Stomach (tissue), 9 donors: ENCODE measurements around the gene TBPL1. TPM values are rescaled to one million over a fixed set of nuclear protein-coding genes. Genes with fewer than 3 reads are reported as not detected.

Source experiments
- DNase-seq, 2 donors: peaks; one replicate each; pipeline versions ENCODE4 v3.0.0 to v3.0.0-alpha.2; 2013 to 2019
- H3K27ac ChIP-seq, 5 donors: fragments of 200-600 bp in 4 of 5; sonication (generic) in 4 of 5; one replicate each; pipeline ENCODE4 v1.5.1; 2013 to 2019; ENCODE audit warnings: mild to moderate bottlenecking in 1 of 5, moderate library complexity in 1 of 5
- H3K27me3 ChIP-seq, 3 donors: fragments of 200-600 bp; sonication (generic); one replicate each; pipeline ENCODE4 v1.5.1; 2017 to 2019; ENCODE audit warnings: mixed run types in 1 of 3
- H3K36me3 ChIP-seq, 4 donors: fragments of 200-600 bp; sonication (generic); 1 replicate in 3 of 4; 2 replicates in 1 of 4; pipeline ENCODE4 v1.5.1; 2016 to 2019
- H3K4me1 ChIP-seq, 4 donors: fragments of 200-600 bp; sonication (generic); one replicate each; pipeline ENCODE4 v1.5.1; 2016 to 2019
- H3K4me3 ChIP-seq, 4 donors: fragments of 200-600 bp; sonication (generic) in 3 of 4; one replicate each; pipeline ENCODE4 v1.5.1; 2016 to 2019; ENCODE audit warnings: mild to moderate bottlenecking in 1 of 4
- H3K9me3 ChIP-seq, 4 donors: fragments of 200-600 bp; sonication (generic); one replicate each; pipeline ENCODE4 v1.5.1; 2016 to 2019
- EP300 ChIP-seq: sonication (generic); formaldehyde crosslinking; IDR thresholded peaks from one replicate; pipeline ENCODE4 v1.6.1; 2017; ENCODE audit warnings: antibody characterized with exemption
- POLR2A ChIP-seq, 4 donors: fragments of 450-650 bp; IDR thresholded peaks; one replicate each; pipeline ENCODE4 v1.6.1; 2016; ENCODE audit warnings: antibody characterized with exemption in 4 of 4, control low read depth in 2 of 4, mild to moderate bottlenecking in 1 of 4, moderate library complexity in 1 of 4
- POLR2AphosphoS5 ChIP-seq, 3 donors: sonication (generic); formaldehyde crosslinking; IDR thresholded peaks; one replicate each; pipeline ENCODE4 v1.6.1; 2016; ENCODE audit warnings: antibody characterized with exemption in 3 of 3
- WGBS, 5 donors: extraction: QIAGEN DNeasy Blood & Tissue Kit in 3 of 5; methylation state at CpG; one replicate each; pipeline versions ENCODE4 v1.1.5 to v1.1.7; 2013 to 2018; 5-methylcytosine and 5-hydroxymethylcytosine counted together
- intact Hi-C: fragments of 100-400 bp; cut with DNase I; formaldehyde crosslinking; loops from one replicate; pipeline ENCODE4 v1.15.1; 2023; ENCODE audit warnings: low total_unique reads
- polyA plus RNA-seq, 3 donors: library from polyadenylated mRNA; stranded (reverse); fragments of 200-250 nt; gene quantifications; one replicate each; pipeline ENCODE4 v1.2.3, GENCODE V29; 2013
- total RNA-seq, 5 donors: library from RNA; depleted of rRNA; stranded (reverse); fragments of >200 nt; gene quantifications; one replicate each; pipeline versions ENCODE4 v1.1.0 to v1.2.3, GENCODE V29; 2014 to 2016
- TF ChIP-seq, protein P1 (sequence below), 7 experiments: fragments of 450-650 bp in 4 of 7; fragments of 200-600 bp in 3 of 7; sonication (generic) in 3 of 7; IDR thresholded peaks; one replicate each; pipeline ENCODE4 v1.5.1; 2016 to 2019; ENCODE audit warnings: antibody characterized with exemption in 7 of 7, control low read depth in 2 of 7, mild to moderate bottlenecking in 1 of 7
- donor health status: healthy with polysubstance abuse.
- donor health status: Bipolar disorder and iron deficiency.
- donor health status: healthy.

Gene TBPL1
- total and polyA plus RNA-seq, 8 donors, result 0.29 to 67.7 (median 17.7) TPM

DNA sequence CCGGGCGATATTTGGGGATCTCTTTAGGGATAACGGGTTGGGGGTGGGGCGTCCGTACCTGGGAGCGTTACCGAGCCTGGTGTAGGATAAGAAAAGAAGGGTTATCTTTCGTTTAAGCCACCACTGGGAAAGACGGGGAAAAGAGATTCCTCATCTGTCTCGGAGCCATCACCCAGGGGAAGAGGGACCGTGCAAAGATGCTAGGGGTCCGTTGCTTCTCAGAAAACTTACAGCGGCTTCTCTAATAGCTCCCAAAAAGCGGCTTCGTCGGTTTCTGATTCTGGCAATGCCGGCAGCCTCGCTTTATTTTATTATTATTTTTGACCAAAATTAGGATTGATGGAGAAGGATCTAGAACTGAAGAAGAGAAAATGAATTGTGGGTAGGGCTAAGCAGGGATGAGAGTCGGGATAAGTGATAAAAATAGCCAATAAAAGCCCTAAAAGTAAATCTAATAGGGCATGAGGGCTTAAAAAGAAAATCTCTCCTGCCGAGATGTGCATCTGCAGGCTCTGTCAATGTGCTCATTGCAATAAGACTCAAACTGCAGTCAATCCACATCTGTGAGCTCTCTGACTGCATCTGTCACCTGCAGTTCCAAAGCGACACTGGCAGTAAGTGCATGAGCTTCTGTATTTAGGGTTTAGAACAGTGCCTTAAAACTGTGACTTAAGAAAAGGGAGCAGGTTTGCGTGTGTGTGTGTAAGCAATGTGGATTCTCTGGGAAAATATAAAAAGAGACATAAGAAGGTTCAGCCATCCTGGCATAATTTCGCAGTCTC is 801 bp downstream of the TBPL1 start:
- intact Hi-C loops, result no loop called here
- Histone ChIP-seq H3K36me3 (no peaks in the 10 kb centered on the region), H3K27me3 (no peaks in the 10 kb centered on the region), H3K9me3 (no peaks in the 10 kb centered on the region), H3K4me1 (peaks cover 24 to 60% (median 40%) of the 10 kb centered on the region in 4 donors), H3K4me3 (peak overlapping the region; percentile 81 to 94 (median 93)), H3K27ac (peak overlapping the region; percentile 85 to 97 (median 95))
- no peak for TF ChIP-seq EP300
- TF ChIP-seq, protein P1, sequence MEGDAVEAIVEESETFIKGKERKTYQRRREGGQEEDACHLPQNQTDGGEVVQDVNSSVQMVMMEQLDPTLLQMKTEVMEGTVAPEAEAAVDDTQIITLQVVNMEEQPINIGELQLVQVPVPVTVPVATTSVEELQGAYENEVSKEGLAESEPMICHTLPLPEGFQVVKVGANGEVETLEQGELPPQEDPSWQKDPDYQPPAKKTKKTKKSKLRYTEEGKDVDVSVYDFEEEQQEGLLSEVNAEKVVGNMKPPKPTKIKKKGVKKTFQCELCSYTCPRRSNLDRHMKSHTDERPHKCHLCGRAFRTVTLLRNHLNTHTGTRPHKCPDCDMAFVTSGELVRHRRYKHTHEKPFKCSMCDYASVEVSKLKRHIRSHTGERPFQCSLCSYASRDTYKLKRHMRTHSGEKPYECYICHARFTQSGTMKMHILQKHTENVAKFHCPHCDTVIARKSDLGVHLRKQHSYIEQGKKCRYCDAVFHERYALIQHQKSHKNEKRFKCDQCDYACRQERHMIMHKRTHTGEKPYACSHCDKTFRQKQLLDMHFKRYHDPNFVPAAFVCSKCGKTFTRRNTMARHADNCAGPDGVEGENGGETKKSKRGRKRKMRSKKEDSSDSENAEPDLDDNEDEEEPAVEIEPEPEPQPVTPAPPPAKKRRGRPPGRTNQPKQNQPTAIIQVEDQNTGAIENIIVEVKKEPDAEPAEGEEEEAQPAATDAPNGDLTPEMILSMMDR (IDR thresholded peaks at IDR 0.05), result no peak
- TF ChIP-seq POLR2AphosphoS5 (IDR thresholded peaks at IDR 0.05), result no peak
- no peak for TF ChIP-seq POLR2A (IDR thresholded peaks at IDR 0.05)
- DNase-seq, result no peak
- WGBS, 5 donors, result 6 to 8% (median 7%) methylated on average over 23 of the region's 23 CpGs

DNA sequence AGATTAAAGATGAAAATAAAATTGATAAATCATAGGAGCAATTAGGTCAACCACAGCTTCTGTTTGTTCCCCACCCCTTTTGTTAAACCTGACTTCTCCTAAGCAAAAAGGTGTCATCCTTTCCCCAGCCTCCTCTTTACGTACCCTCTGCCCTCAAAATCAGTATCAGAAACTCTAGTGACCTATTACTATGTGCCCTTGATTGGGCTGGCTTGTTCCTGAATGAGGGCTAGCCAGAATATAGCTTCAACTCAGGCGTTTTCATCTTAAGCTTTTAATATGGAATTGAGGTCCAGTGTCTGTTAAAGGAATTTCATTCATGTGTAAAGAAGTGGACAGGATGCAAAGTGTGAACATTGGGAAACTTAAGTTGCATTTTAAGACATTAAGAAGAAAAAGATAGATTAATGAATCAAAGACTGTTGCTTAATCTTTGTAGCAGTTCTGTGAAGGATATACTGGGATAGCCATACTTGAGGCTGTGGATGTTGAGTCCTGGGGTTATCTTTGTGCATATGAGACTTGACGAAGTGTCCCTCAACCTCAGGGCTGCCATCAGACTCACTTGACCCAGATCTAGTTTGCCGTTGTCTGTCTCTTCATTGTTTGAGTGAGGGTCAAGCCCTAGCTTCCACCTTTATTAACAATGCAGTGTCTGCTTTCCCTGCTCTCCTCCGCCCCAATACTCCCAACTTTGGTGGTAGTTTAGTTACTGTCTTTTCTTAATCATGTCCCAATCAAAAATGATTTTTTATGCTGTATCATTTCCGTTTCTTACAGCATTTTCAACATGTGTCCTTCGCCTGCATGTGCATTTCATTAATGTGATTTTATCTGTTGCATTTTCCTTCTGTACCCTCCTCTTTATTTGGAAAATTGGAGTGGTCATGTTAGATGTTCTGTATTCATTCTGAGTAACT is 1.9 kb downstream of the TBPL1 start:
- Histone ChIP-seq H3K9me3 (no peaks in the 10 kb centered on the region), H3K36me3 (no peaks in the 10 kb centered on the region), H3K27me3 (no peaks in the 10 kb centered on the region), H3K27ac (no peak overlapping the region), H3K4me3 (peak overlapping the region in 2 of 4 donors; percentile 93), H3K4me1 (peaks cover 24 to 70% (median 46%) of the 10 kb centered on the region in 4 donors)
- 70 to 81% (median 77%) methylated on average over 7 of the region's 7 CpGs for WGBS, 5 donors
- TF ChIP-seq EP300, result no peak
- TF ChIP-seq POLR2A (IDR thresholded peaks at IDR 0.05), result no peak
- TF ChIP-seq POLR2AphosphoS5 (IDR thresholded peaks at IDR 0.05), result no peak
- TF ChIP-seq, protein P1 (IDR thresholded peaks at IDR 0.05), result no peak
- DNase-seq, result no peak
- intact Hi-C loops, result no loop called here

DNA sequence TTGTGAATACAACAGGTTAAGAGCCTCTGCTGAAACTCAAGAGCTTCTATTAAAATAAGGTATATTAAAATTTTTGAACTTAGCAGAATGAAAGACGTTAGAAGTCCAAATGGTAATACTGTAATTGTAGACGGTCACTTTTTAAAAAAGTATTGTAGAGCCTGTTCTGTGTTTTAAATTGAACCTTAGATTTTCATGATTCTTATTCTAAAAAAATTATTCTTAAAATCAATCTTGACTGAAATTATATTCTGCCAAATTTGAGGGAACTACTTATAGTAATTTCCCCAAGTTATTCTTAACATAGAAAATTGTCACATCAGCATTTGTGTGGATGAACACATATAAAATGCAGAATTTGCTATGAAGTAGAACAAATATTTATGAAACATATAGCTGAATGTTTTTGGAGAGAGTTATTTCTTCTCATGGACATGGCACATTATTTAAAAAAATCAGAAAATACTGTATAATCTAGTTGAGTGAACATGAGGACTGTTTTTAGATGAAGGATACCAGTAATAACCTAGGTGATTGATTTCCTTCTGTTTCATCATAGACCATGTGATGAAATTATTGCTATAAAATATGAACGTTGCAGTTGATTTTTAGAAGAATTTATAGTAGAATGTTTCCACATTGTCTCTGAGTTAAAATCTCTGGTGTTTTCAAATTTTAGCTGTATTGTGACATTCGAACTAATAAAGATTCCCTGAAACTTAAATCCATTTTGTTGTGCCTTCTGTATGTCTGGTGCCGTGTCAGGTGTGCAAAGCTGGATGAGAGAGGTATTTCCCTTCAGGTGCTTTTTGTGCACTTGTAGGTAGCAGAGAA is 2.8 kb downstream of the TBPL1 start:
- no peak overlapping the region for H3K27ac ChIP-seq
- no peaks in the 10 kb centered on the region for H3K36me3 ChIP-seq
- no peak overlapping the region for H3K4me3 ChIP-seq
- TF ChIP-seq, protein P1 (IDR thresholded peaks at IDR 0.05), result no peak
- TF ChIP-seq POLR2A (IDR thresholded peaks at IDR 0.05) (no peak), EP300 (no peak), POLR2AphosphoS5 (IDR thresholded peaks at IDR 0.05) (no peak)
- no peaks in the 10 kb centered on the region for H3K9me3 ChIP-seq
- DNase-seq, result no peak
- intact Hi-C loops, result no loop called here
- peaks cover 24 to 73% (median 49%) of the 10 kb centered on the region in 4 donors for H3K4me1 ChIP-seq
- no peaks in the 10 kb centered on the region for H3K27me3 ChIP-seq
- 83 to 90% (median 90%) methylated on average over 5 of the region's 5 CpGs for WGBS, 5 donors
